ENCODE data around the gene PPP2R5C. TPM values are rescaled to one million over a fixed set of nuclear protein-coding genes. Genes with fewer than 3 reads are reported as not detected.

The PPP2R5C gene
- total and polyA plus RNA-seq, 11 donors = 99.4 to 248 (median 204) TPM

GRCh38 chr14:101872346-101872745, 110.8 kb downstream of the PPP2R5C start:
- peaks cover 0 to 8% (median 0%) of the 10 kb centered on the region in 9 donors for H3K36me3 ChIP-seq
- DNase-seq (no peak), ATAC-seq (no peak)
- no peak for TF ChIP-seq POLR2A (IDR thresholded peaks at IDR 0.05)
- TF ChIP-seq CTCF (IDR thresholded peaks at IDR 0.05) = no peak
- H3K27ac ChIP-seq = peak overlapping the region in 1 of 12 donors; percentile 21
- 94 to 98% (median 95%) methylated on average over 4 of the region's 4 CpGs for WGBS, 4 donors
- peaks cover 3 to 70% (median 45%) of the 10 kb centered on the region in 12 donors for H3K4me1 ChIP-seq
- peaks cover 0 to 11% (median 0%) of the 10 kb centered on the region in 12 donors for H3K9me3 ChIP-seq
- intact Hi-C loops (cut with DNase I) = no loop called here
- H3K27me3 ChIP-seq = no peaks in the 10 kb centered on the region
- no peak overlapping the region for H3K4me3 ChIP-seq

GRCh38 chr14:101873076-101873825, 111.7 kb downstream of the PPP2R5C start:
- 80 to 91% (median 88%) methylated on average over 3 of the region's 3 CpGs for WGBS, 4 donors
- no peak for TF ChIP-seq CTCF (IDR thresholded peaks at IDR 0.05)
- no peak for TF ChIP-seq POLR2A (IDR thresholded peaks at IDR 0.05)
- Histone ChIP-seq H3K27me3 (no peaks in the 10 kb centered on the region), H3K36me3 (peaks cover 0 to 8% (median 0%) of the 10 kb centered on the region in 9 donors), H3K9me3 (peaks cover 0 to 11% (median 0%) of the 10 kb centered on the region in 12 donors), H3K4me3 (no peak overlapping the region), H3K4me1 (peaks cover 0 to 79% (median 51%) of the 10 kb centered on the region in 12 donors), H3K27ac (peak overlapping the region in 4 of 12 donors; percentile 17 to 55 (median 38))
- ATAC-seq = no peak
- intact Hi-C loops (cut with DNase I) = no loop called here
- no peak for DNase-seq

GRCh38 chr14:101873991-101874390, 112.5 kb downstream of the PPP2R5C start:
- 77 to 83% (median 81%) methylated on average over 4 of the region's 4 CpGs for WGBS, 4 donors
- Histone ChIP-seq H3K27ac (peak overlapping the region in 3 of 12 donors; percentile 29 to 92 (median 55)), H3K4me3 (no peak overlapping the region), H3K4me1 (peaks cover 3 to 81% (median 53%) of the 10 kb centered on the region in 12 donors), H3K36me3 (peaks cover 0 to 13% (median 0%) of the 10 kb centered on the region in 9 donors), H3K27me3 (no peaks in the 10 kb centered on the region), H3K9me3 (peaks cover 0 to 11% (median 0%) of the 10 kb centered on the region in 12 donors)
- TF ChIP-seq CTCF (IDR thresholded peaks at IDR 0.05) = no peak
- no peak for TF ChIP-seq POLR2A (IDR thresholded peaks at IDR 0.05)
- no peak for DNase-seq
- ATAC-seq = no peak
- intact Hi-C loops (cut with DNase I) = no loop called here

DNA sequence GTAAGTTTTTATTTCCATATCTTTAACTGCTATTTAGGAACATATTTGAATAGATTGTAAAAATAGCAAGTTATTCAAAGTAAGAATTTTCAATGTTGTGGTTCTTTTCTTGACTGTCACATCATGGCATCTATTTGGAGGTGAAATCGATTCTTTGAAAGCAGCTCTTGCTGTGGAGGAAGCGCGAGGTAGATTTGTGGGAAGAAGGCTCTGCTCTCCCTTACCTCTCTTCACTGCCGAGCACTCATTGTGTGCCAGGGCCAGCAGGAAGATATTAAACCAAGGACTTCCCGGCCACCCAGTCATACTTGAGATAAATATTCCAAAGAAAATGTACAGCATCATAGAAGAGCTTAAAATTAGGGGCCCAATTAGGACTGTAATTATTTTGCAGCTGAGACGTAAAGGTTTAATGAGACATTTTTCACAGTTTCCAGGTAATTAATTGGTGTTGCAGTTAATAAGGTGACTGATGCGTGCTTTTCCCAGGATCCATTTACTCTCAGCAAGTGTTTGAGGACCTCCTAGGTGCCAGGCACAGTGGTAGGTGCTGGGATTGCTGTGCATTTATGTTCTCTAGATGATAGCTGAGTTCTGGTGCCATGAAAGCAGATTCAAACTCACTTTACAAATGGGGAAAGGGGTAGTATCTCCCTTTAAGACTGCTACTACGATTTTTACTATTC, 113.7 kb downstream of the PPP2R5C start:
- DNase-seq (no peak), ATAC-seq (no peak)
- H3K4me1 ChIP-seq = peaks cover 8 to 87% (median 57%) of the 10 kb centered on the region in 12 donors
- peaks cover 0 to 8% (median 0%) of the 10 kb centered on the region in 9 donors for H3K36me3 ChIP-seq
- peak overlapping the region in 11 of 12 donors; percentile 51 to 92 (median 80) for H3K27ac ChIP-seq
- no peaks in the 10 kb centered on the region for H3K27me3 ChIP-seq
- 62 to 70% (median 67%) methylated on average over 8 of the region's 8 CpGs for WGBS, 4 donors
- TF ChIP-seq CTCF (IDR thresholded peaks at IDR 0.05) (no peak), POLR2A (IDR thresholded peaks at IDR 0.05) (no peak)
- H3K9me3 ChIP-seq = peaks cover 0 to 11% (median 0%) of the 10 kb centered on the region in 12 donors
- intact Hi-C loops (cut with DNase I) = loop anchor here in 2 of 10 donors (5.0 kb wide), 1 partner anchor 63 kb away; no protein-coding TSS in a partner anchor
- H3K4me3 ChIP-seq = no peak overlapping the region
